Activated naive CD4-positive, alpha-beta T cell treated with anti-CD3 and anti-CD28 coated beads for 36 hours (primary cell): ENCODE results near the gene ADPRM. TPM values are rescaled to one million over a fixed set of nuclear protein-coding genes. Genes with fewer than 3 reads are reported as not detected.

Source experiments
- CTCF ChIA-PET: fragments of 350-600 bp; sonication (Branson Sonifier 250); formaldehyde crosslinking; loops from one replicate; lab custom pipeline; 2021; ENCODE audit warnings: antibody characterized with exemption; lab: Charles Lee
- DNase-seq: peaks from one replicate; pipeline ENCODE4 v3.0.0-alpha.2; 2020
- H3K27ac Mint-ChIP-seq: one replicate; pipeline ENCODE4 v1.8.0; 2021; ENCODE audit warnings: mild to moderate bottlenecking, mixed read lengths
- H3K27me3 Mint-ChIP-seq: one replicate; pipeline ENCODE4 v1.8.0; 2021; ENCODE audit warnings: low read depth, mixed read lengths
- H3K36me3 Mint-ChIP-seq: one replicate; pipeline ENCODE4 v1.8.0; 2021; ENCODE audit warnings: low read depth, mixed read lengths
- H3K4me1 Mint-ChIP-seq: one replicate; pipeline ENCODE4 v1.8.0; 2021; ENCODE audit warnings: low read depth, mixed read lengths
- H3K4me3 Mint-ChIP-seq: one replicate; pipeline ENCODE4 v1.8.0; 2021; ENCODE audit warnings: mild to moderate bottlenecking, moderate library complexity, mixed read lengths
- H3K9me3 Mint-ChIP-seq: one replicate; pipeline ENCODE4 v1.8.0; 2021; ENCODE audit warnings: mixed read lengths
- intact Hi-C: fragments of 100-400 bp; cut with micrococcal nuclease; formaldehyde crosslinking; loops from one replicate; pipeline ENCODE4 v1.15.1; 2023
- total RNA-seq, 2 experiments: library from RNA; stranded (reverse); gene quantifications; one replicate each; pipeline ENCODE4 v1.2.3, GENCODE V29; 2021

The ADPRM gene
- total RNA-seq, 2 experiments from 2014 or later = 11.1 to 12.6 TPM

DNA sequence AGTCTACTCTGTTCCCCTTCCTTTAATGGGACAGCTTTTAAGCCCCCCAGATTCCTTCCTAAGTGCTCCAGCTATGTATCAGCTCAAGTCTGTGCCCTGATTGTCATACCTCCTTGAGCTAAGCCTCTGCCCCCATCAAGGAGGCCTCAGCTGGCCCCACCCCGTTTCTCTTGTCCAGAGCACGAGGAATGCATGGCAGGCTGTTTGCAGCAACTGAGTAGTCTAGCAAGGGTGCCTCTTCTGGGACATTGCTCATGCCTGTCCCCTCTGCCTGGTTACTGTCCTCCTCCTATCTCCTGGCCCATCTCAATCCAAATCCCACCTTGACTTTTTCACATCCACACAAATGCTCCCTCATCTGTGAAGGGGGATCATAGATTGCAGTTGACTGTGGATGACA is 60.3 kb downstream of the ADPRM start:
- no peaks in the 10 kb centered on the region for H3K36me3 Mint-ChIP-seq
- H3K9me3 Mint-ChIP-seq = no peaks in the 10 kb centered on the region
- intact Hi-C loops = no loop called here
- CTCF ChIA-PET = interaction anchor here (1.0 kb wide), 1 partner anchor 21 kb away, joined by 3 read pairs; no protein-coding TSS in a partner anchor
- no peak overlapping the region for H3K4me3 Mint-ChIP-seq
- no peaks in the 10 kb centered on the region for H3K4me1 Mint-ChIP-seq
- H3K27ac Mint-ChIP-seq = no peak overlapping the region
- DNase-seq = no peak
- no peaks in the 10 kb centered on the region for H3K27me3 Mint-ChIP-seq

DNA sequence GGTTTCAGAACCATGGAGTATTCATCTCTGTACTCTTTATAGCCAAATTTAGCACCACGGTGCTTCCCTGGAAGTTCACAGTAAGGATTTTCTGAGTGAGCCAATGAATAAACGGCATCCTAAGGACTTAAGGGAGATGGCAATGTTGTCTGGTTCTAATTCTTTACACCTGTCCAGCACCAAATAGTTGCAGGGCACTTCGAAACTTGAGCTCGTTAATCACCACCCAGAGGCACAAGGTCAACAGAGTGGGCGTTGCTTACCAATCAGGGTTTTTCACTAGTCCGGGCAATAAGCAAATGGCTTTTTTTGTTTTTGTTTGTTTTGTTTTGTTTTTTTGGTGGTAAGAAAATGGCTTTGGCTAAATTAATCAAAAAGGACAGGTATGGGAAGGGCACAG is 60.7 kb downstream of the ADPRM start:
- no peak for DNase-seq
- CTCF ChIA-PET = interaction anchor here (1.0 kb wide), 1 partner anchor 21 kb away, joined by 3 read pairs; no protein-coding TSS in a partner anchor
- Mint-ChIP-seq H3K36me3 (no peaks in the 10 kb centered on the region), H3K27ac (no peak overlapping the region), H3K4me1 (no peaks in the 10 kb centered on the region), H3K9me3 (no peaks in the 10 kb centered on the region), H3K27me3 (no peaks in the 10 kb centered on the region), H3K4me3 (no peak overlapping the region)
- intact Hi-C loops = no loop called here

Other genes starting within 250 kb of the ADPRM start
- not detected for gene MYH4, start 228.0 kb upstream of the ADPRM start, total RNA-seq
- gene MYH1, start 179.1 kb upstream of the ADPRM start, total RNA-seq = not detected
- gene MYH2, start 147.9 kb upstream of the ADPRM start, total RNA-seq = not detected
- gene MYH3, start 40.3 kb upstream of the ADPRM start, total RNA-seq = 1 to 10 TPM; 1.8 to 3.1 TPM
- gene SCO1, start 61 bp upstream of the ADPRM start, total RNA-seq = 10 to 100 TPM; 34.0 to 37.6 TPM
- gene TMEM220, start 32.4 kb downstream of the ADPRM start, total RNA-seq = under 1 TPM; 0.79 to 0.94 TPM
- gene TMEM238L, start 106.5 kb downstream of the ADPRM start, total RNA-seq = not detected
- not detected for gene PIRT, start 140.5 kb downstream of the ADPRM start, total RNA-seq